WI38 (cell line): ENCODE data around the gene PTPRK.

ENCODE experiments used
- H3K4me3 ChIP-seq: 2 replicates; pipeline ENCODE4 v1.5.1; 2011; ENCODE audit warnings: low read depth, mild to moderate bottlenecking, control low read depth, low read length
- TF ChIP-seq, protein P1 (sequence below): IDR thresholded peaks from 2 replicates; pipeline ENCODE4 v1.5.1; 2012; ENCODE audit warnings: low read depth, mild to moderate bottlenecking, control low read depth, low read length

The PTPRK gene

GRCh38 chr6:128478230-128479047 lies 42.0 kb downstream of the PTPRK start:
- TF ChIP-seq, protein P1, sequence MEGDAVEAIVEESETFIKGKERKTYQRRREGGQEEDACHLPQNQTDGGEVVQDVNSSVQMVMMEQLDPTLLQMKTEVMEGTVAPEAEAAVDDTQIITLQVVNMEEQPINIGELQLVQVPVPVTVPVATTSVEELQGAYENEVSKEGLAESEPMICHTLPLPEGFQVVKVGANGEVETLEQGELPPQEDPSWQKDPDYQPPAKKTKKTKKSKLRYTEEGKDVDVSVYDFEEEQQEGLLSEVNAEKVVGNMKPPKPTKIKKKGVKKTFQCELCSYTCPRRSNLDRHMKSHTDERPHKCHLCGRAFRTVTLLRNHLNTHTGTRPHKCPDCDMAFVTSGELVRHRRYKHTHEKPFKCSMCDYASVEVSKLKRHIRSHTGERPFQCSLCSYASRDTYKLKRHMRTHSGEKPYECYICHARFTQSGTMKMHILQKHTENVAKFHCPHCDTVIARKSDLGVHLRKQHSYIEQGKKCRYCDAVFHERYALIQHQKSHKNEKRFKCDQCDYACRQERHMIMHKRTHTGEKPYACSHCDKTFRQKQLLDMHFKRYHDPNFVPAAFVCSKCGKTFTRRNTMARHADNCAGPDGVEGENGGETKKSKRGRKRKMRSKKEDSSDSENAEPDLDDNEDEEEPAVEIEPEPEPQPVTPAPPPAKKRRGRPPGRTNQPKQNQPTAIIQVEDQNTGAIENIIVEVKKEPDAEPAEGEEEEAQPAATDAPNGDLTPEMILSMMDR, result no peak
- H3K4me3 ChIP-seq, result no peak overlapping the region

DNA sequence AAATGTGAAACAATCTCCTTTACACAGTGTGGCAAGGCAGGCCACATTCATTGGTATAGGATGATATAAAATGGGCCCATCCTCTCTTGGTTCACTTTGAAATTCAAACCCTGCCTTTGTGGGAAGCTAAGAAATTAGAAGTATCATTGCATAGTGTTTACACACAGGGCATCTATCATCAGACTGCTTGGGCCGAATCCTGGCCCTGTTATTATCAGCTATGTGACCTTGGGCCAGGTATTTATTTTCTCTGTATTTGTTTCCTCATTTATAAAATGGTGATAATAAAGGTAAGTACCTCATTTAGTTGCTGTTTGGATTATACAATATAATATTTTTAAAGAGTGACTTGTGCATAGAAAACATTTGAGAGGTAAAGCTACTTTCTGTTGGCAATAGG lies 45.5 kb downstream of the PTPRK start:
- TF ChIP-seq, protein P1, result no peak
- no peak overlapping the region for H3K4me3 ChIP-seq

DNA sequence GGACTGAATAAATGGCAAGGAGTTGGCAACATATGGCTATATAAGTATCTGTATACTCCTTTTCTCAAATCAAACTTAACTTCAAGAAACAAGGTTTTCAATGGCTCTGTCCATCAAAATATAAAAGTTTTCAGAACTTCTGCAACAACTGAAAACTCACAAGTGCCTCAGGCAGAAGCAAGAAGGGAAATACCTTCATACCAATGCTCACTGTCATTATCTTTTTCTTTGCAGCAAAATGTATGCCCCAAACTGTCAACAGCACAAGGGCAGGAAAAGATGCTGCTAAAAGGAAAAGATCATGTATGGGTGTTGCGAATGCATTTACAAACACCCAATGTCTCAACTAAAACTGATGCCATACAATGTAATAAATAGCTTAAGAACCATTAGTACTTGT lies 45.9 kb downstream of the PTPRK start:
- TF ChIP-seq, protein P1, result no peak
- no peak overlapping the region for H3K4me3 ChIP-seq

DNA sequence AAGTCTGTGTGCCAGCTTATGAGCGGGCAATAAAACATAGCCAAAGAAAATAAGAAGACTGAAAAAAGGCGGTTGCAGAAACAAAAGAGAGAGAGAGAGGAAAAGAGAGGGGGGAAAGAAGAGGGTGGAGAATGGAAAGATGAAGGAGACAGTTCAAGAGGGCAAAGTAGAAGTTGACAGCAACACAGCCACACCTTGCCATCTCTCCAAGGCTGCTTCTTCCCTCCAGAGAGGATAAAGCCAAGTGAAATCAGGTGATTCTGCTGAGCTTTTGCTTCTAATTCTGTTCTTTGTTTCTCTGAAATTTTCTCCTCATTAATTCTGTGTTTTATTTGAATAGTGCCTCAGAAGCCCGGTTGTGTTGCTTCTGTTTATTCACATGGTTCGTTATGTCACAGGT lies 48.5 kb downstream of the PTPRK start:
- no peak overlapping the region for H3K4me3 ChIP-seq
- TF ChIP-seq, protein P1, result no peak

DNA sequence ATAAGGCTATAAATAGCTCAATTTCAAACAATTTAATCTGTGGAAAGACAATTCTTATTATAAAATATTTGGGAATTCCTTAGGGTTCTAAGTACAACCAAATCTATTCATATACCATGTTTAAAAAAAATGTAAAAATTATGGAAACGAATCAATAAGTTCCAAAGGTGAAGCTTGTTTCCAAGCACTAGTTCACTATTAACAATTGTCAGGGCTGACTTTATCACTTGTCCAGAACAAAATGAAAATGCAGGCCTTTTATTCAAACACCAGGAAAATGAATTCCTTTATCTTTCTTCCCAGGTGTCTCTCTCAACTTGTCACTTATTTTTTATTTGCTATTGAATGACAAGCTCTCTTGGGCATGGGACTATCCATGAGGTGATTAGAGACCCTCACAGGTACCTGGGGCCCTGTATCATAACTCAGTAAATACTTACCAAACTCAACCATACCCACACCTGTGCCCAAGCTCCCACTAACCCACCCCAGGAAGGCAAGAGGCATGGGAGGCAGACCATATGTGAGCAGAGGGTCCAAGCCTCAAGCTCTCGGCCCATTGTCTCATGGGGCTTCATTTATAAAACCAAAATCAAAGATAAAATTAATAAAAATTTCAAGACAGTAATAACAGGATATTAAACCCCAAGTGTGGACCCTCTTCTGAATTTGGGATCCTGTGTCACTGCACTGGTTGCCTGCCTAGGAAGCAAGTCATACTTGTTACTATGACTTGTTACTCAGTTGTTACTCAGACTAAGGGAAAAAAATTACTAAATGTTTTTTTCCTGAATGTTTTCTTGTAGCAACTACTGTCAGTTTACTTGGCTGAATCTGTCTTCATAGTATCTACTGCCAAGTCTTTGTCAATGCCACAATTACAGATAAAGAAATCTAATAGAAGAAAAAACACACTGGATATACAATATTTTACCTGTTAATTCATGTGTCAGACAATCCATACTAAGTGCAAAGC lies 54.7 kb downstream of the PTPRK start:
- TF ChIP-seq, protein P1, result no peak
- H3K4me3 ChIP-seq, result no peak overlapping the region

DNA sequence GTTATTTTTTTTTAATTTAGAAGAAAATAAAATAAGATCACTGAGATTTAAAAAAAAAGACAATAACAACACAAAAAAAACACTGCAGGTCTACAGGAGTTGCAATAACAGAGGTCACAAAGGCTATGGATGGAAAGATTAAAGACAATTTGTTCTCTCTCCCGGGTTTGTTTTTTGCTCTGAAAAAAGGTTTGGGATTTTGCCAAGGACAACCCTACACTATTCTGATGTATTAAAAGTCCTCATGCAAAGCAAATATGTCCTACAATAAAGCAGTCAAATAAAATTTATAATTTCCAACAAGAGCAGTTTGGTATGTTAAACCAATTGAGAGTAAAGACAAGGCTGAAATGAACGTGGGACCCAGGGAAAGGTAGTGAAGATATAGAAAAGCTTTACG lies 55.6 kb downstream of the PTPRK start:
- H3K4me3 ChIP-seq, result no peak overlapping the region
- TF ChIP-seq, protein P1, result no peak
